Head of caudate nucleus (tissue), 42 donors: ENCODE data around the gene OR2AK2.
"Not testable (repeated sequence)": the region's sequence is repeated elsewhere in the genome, so short reads cannot be mapped to it uniquely, and the experiment has no call there.

Source experiments
- DNase-seq, 42 donors: peaks; one replicate each; pipeline versions ENCODE4 v3.0.0 to v3.0.0-alpha.2; 2020 to 2021; ENCODE audit warnings: mixed read lengths in 7 of 42
- intact Hi-C: fragments of 100-400 bp; cut with DNase I; formaldehyde crosslinking; loops from one replicate; pipeline ENCODE4 v1.15.0; 2022

OR2AK2 gene

GRCh38 chr1:247964933-247965332 lies at the start of gene OR2AK2:
OR2AK2 (plus strand) TSS chr1:247965233; CDS start chr1:247965377, 144 bp downstream.
- intact Hi-C loops = no loop called here

GRCh38 chr1:247919952-247920351 lies 45.1 kb upstream of the OR2AK2 start, which contains the start of gene OR2T8:
OR2T8 (plus strand) TSS chr1:247920252; CDS start chr1:247921018, 766 bp downstream.
- intact Hi-C loops = no loop called here

More at GRCh38 chr1:247964933-247965332, at the start of gene OR2AK2:
- DNase-seq = no peak

GRCh38 chr1:247923941-247924340 lies 41.1 kb upstream of the OR2AK2 start:
- DNase-seq = no peak
- intact Hi-C loops = no loop called here

More at GRCh38 chr1:247919952-247920351, 45.1 kb upstream of the OR2AK2 start, which contains the start of gene OR2T8:
- no peak for DNase-seq

- intact Hi-C loops = no loop called here
- DNase-seq = no peak
Observed at GRCh38 chr1:247924868-247925267, 40.2 kb upstream of the OR2AK2 start, which contains the start of gene OR2AJ1. OR2AJ1 (plus strand) TSS chr1:247924889; CDS start chr1:247933769, 8,880 bp downstream.

- intact Hi-C loops = no loop called here
- no peak for DNase-seq
Observed at GRCh38 chr1:247933989-247934388, 31.0 kb upstream of the OR2AK2 start.

GRCh38 chr1:247935781-247936180 lies 29.3 kb upstream of the OR2AK2 start:
- peak in 1 of 42 donors; percentile 3 for DNase-seq
- intact Hi-C loops = no loop called here

- DNase-seq = peak in 2 of 42 donors; percentile 10 to 20
- intact Hi-C loops = no loop called here
Observed at GRCh38 chr1:247936415-247936814, 28.6 kb upstream of the OR2AK2 start.

- intact Hi-C loops = not testable (repeated sequence)
- DNase-seq = peak; percentile 53 to 93 (median 84)
Observed at GRCh38 chr1:247936965-247937734, 27.9 kb upstream of the OR2AK2 start.

GRCh38 chr1:247942624-247943023 lies 22.4 kb upstream of the OR2AK2 start:
- intact Hi-C loops = no loop called here

GRCh38 chr1:247948558-247948957 lies 16.5 kb upstream of the OR2AK2 start, which contains the start of gene OR2L8:
OR2L8 (plus strand) TSS chr1:247948858; CDS start chr1:247948858, 0 bp downstream.
- intact Hi-C loops = no loop called here
- no peak for DNase-seq

More at GRCh38 chr1:247942624-247943023, 22.4 kb upstream of the OR2AK2 start:
- no peak for DNase-seq

- no peak for DNase-seq
- intact Hi-C loops = no loop called here
Observed at GRCh38 chr1:247953408-247953807, 11.6 kb upstream of the OR2AK2 start.

GRCh38 chr1:247961791-247962190 lies 3.2 kb upstream of the OR2AK2 start:
- no peak for DNase-seq
- intact Hi-C loops = no loop called here

GRCh38 chr1:247962911-247963588 lies 2.0 kb upstream of the OR2AK2 start:
- DNase-seq = no peak
- intact Hi-C loops = no loop called here

- DNase-seq = no peak
- intact Hi-C loops = no loop called here
Observed at GRCh38 chr1:247966532-247967204, 1.6 kb downstream of the OR2AK2 start.

- no peak for DNase-seq
- intact Hi-C loops = no loop called here
Observed at GRCh38 chr1:247992986-247993385, 28.0 kb downstream of the OR2AK2 start.

GRCh38 chr1:247998811-247999210 lies 33.8 kb downstream of the OR2AK2 start:
- DNase-seq = no peak
- intact Hi-C loops = no loop called here

GRCh38 chr1:248000169-248000568 lies 35.1 kb downstream of the OR2AK2 start:
- DNase-seq = no peak
- intact Hi-C loops = no loop called here

- intact Hi-C loops = no loop called here
- DNase-seq = no peak
Observed at GRCh38 chr1:248007778-248008177, 42.7 kb downstream of the OR2AK2 start.

- no peak for DNase-seq
- intact Hi-C loops = no loop called here
Observed at GRCh38 chr1:248009681-248010080, 44.6 kb downstream of the OR2AK2 start.
